ENCODE data around the gene EHBP1.

EHBP1 gene

DNA sequence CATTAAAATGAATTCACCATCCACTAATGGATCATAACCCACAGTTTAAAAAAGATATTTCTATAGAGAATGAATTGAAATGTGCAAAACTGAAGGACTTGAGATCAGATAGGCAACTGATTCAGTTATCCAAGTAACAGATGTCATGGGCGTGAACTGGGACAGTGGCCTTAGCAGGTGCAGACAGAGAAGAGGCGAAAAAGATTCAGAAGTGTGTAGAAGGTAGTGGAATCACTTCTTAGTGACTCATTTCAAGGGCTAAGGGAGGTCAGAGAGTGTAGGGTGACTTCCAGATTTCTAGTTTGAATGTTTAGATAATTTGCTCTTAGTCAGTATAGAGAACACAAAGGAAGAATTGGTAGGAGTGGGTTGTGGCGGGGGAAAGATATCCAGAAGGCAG, 79.7 kb downstream of the EHBP1 start:
- no peak for DNase-seq (ENCODE audit: low spot score)

DNA sequence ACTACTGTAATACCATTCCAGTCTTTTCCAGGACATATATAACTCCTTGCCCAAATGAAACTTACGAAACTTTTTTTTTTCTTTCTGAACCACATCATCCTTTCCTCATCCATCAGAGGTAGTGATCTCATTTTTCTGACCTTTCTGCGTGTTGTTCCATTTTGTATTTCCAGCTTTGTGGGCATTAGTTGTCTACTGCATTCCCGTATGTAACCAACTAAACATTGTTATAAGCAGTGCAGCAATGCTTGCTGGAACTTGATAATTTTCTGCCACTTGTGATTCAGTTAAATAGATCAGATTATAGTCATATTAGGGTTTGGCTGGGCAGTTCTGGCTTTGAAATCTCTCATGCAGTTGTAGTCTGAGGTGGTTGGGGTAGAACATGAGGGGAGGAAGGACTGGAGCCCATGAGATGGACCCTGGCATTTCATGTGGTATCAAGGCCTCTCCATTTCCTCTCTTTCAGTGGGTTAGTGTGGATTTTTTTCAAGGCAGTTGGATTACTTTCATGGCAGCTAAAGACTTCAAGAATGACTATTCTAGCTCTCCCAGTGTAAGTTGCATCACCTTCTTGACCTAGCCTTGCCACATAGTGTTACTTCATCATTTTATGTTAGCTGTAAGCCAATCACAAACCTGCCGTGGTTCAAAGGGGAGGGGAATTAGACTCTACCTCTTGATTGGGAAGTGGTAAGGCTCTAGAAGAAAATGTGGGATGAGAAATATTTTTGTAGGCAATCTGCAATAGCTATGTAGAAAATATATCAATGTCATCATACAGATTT, 80.5 kb downstream of the EHBP1 start:
- DNase-seq (ENCODE audit: low spot score), result no peak

DNA sequence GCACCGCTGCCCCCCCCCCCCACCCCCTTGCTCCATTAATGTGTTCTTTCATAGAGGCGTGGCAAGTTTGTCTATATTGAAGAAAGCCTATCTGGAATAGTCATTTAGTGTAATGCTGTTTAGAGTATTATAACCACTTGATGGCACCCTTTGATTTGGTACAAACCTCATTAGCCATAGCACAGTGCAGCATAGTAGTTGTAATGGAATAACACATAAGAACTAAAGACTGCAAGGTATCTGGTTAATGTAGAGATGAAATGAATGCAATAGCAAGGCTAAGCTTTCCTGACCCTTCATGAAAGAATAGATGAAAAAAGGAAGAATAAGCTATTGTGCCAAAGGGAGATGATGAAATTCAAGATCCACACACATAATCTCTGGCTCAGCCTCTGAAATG, 81.9 kb downstream of the EHBP1 start:
- peak; percentile 43 for DNase-seq (ENCODE audit: low spot score)

DNA sequence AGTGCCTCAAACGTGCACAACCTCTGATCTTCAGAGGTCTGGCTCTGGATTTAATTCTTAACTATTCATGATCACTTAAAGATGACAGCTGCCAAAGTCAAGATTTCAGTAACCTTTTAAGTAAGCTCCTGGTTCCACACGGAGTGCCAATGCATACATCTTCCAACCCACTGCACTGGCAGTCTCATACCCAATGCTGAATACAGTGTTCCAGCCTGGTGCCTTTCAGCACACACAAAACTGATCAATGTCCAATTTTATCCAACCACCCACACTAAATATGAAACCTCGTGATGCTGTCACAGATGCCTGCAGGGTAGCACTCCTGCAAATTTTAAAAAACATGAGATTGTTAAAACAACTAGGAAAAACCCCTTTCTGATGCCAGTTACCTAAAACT, 84.0 kb downstream of the EHBP1 start:
- no peak for DNase-seq (ENCODE audit: low spot score)

DNA sequence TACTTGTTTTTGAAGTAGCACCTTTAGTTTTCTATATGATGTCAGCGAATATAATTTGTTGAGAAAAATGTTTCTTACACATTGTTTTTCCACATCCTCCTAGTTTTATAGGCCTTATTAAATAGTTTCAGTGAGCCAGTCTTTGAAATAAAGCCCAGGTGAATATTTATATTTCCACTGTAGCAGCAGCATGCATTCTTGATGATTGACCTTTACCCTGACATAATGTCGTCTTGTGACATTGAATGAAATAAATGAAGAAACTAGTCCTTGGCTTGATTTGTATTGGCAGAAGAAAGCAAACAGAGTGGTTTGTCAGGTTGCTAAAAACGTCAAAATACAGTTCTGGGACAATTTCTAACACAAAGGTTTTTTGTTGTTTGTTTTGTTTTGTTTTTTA, 84.4 kb downstream of the EHBP1 start:
- no peak for DNase-seq (ENCODE audit: low spot score)

DNA sequence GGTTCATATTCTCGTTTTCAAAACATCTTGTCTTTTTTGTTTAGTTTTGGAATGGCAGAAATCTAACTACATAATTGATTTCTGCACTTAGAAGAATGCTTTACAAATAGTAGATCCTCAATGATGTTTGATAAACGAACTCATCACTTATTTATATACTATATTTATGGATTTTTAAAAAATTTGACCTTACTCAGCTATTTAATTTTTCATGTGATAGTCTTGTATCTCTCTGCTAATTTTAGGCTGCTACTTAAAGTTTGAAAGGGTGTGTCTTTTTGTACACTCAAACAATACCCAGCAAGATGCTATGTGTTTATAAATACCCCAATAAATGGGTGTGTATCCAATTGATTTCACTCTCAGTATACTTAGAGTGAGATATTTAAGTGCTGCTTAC, 86.9 kb downstream of the EHBP1 start:
- no peak for DNase-seq (ENCODE audit: low spot score)

DNA sequence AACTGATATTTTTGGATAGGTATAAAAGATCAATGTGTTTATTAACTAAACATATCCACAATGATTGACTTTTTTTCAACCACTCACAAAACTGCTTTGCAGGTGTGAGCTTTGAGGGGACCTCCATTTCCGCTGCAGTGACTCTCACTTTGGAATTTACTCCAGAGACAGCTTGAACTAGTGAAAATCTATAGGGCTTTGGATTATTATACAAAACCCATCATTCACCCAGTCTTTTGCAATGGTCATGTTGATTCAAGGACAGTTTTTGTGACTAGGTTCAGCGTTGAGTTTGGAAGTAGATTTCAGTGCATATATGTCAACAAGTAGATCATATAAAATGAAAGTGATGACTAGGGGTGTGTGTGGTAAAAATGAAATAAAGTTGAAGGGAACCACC, 87.7 kb downstream of the EHBP1 start:
- no peak for DNase-seq (ENCODE audit: low spot score)

DNA sequence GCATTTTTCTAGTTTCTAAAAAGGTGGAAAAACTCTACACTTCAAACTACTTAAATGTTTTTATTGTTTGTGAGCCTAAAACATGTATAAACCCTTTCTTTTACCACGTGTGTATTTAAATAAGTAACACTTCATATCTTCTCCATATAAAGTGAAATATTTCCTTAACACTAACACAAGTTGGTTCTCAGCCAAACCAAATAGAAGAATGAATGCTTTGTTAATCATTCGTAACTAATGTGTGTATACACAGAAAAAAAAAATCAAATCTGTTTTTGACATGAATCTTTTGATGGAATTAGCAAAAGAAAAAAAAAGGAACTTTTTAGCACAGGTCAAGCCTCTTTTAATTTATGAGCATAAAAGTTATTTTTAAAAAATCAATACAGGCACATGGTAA, 89.3 kb downstream of the EHBP1 start:
- DNase-seq (ENCODE audit: low spot score), result no peak

DNA sequence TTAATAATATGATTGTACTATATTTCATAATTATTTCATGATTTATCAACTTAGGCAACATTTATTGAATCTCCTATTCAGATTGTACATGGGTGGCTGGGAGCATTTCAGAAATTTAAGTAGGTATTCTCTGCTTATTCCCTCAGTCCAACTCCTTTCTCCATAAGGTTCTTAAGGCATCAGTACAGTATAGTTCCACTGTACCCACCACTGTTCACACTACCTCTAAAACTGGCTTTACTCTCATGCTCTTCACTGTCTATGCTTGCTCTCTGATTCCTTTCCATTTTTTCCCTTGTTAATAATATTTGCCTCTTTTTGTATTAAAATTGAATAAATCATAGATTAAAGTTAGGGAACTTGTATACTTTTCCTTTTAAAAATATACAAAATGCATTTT, 89.8 kb downstream of the EHBP1 start:
- DNase-seq (ENCODE audit: low spot score), result no peak

DNA sequence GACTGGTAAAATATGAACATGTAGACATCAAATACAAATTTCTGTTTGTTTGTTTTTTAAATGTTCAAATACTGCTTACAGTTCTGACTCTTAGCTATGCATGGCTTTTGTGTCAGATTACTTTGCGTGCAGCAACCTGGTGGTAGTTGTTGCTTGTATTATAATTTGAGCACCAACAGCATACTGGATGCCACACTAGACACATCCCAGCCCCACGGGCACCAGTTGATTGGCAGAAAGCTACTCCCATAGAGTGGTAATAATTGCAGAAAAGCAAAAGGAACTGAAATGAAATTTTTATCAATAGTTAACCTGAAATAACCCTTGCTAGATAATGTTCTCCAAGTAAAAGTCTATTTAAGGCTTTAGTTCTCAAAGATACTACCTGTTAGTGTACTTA, 91.6 kb downstream of the EHBP1 start:
- DNase-seq (ENCODE audit: low spot score), result no peak

DNA sequence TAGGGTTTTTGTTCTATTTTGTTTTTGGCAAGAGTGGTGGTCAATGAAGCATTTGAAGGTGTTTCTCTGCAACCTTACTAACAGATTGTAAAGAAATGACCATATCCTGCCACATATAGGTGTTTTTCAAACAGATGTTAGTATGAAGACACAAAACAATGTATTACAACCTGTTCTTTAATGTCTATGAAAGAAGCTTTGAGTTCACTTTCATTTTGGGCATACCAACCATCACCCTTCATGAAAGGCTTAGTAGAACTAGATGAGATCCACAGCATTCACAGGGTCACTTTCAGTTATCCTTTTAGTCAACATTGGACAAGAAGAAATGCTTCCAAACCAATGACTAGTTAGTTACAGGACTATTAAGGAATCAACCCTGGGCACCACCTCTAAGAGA, 95.1 kb downstream of the EHBP1 start:
- DNase-seq (ENCODE audit: low spot score), result no peak

DNA sequence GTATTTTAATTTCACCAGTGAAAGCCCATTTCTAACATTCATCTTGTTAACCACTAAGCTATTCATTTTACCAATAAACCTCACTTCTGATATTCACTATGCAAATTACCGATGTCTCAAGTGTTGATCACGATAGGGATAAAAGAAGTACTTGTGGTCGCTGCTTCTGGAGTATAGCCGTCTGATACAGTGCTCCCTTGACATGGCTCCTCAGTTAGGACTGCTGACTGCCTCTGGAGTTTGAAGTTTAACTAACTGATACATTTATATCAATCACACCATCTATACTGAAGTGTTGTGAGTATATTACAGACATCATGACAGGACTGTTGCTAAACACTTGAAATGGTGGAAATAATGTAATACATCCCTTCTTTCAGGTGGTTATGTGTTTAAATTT, 95.6 kb downstream of the EHBP1 start:
- no peak for DNase-seq (ENCODE audit: low spot score)

DNA sequence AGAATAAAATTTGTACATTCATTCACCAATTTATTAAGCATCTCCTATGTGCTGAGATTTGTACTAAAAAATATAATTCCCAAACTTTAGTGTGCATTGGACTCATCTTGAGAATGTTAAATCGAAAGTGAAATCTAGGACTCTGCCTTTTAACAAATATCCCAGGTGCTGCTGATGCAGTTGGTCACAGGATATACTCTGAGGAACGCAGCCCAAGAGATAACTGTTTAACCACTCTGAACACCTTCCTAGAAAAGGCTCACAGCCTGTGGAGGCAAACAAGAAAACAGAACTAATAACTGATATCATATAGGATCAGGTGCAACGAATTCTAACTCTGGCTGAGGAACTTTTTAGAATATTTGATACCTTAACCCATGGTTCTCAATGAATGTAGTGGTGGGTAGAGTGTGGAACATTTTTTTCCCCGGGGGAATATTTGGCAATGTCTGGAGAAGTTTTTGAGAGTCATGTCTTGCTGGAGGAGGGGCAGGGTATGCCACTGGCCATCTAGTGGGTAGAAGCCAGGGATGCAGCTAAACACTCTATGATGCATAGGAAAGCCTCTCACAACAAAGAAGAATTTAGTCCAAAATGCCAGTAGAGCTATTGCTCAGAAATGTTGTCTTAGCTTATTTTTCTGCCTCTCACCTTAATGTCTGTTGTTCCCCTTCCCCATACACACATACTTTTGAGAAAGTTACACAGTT, 96.5 kb downstream of the EHBP1 start:
- no peak for DNase-seq (ENCODE audit: low spot score)

DNA sequence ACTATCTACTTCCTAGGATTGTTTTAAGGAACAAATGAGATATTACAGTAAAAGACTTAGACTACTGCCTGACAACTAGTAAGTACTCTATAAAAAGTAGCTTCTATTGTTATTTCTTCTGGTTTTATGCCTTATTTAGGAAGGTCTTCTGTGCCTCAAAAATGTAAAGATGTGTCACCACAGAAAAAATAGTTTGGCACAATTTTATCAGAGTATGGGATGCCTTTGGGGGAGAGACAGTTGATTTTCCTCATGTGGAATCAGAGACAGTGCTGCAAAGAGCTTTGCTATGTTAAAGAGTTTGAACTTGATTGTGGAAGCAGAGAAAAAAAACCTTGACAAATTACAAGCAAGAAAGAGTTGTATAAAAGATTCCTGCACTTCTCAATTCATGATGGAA, 98.4 kb downstream of the EHBP1 start:
- no peak for DNase-seq (ENCODE audit: low spot score)

DNA sequence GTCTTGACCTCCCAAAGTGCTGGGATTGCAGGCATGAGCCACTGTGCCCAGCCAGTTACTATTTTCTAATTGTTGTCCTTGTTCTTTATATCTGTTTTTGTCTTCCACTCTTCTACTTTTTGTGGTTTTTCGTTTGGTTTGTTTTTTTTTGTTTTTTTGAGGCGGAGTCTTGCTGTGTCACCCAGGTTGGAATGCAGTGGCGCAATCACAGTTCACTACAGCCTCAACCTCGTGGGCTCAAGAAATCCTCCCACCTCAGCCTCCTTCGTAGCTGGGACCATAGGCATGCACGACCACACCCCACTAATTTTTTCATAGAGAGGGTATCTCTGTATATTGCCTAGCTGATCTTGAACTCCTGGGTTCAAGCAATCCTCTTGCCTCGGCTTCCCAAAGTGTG, 100.7 kb downstream of the EHBP1 start:
- DNase-seq (ENCODE audit: low spot score), result no peak

DNA sequence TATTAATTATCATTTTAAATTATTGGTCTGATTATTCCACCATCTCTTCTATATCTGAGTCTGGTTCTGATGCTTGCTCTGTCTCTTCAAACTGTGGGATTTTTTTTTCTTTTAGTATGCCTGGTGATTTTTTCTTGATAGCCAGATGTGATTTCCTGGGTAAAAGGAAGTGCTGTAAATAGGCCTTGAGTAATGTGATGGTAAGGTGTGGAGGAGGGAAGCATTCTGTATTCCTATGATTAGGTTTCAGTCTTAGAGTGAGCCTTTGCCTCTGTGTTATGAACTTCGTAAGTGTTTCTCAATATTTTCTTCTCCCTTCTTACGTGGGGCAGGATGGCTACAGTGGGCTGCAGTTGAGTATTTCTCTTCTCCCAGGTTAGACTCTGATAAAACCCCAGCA, 103.0 kb downstream of the EHBP1 start:
- DNase-seq (ENCODE audit: low spot score), result no peak

DNA sequence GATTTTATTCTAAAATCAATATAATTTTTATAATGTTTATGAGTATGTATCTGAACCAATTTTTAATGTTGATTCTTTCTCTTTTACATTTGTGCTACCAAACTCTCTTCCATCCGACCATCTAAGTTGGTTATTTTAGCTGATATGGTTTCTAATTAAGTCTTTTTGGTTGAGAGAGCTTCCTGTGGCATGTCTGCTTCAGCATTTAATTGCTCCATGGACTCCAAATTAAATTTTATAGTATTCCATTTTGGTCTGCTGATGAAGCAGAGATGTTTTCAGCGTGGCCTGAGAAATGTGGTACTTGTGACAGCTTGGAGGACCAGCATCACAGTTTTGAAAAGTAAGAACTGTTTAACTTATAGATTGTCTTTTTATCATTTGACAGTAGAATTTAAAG, 105.6 kb downstream of the EHBP1 start:
- no peak for DNase-seq (ENCODE audit: low spot score)

DNA sequence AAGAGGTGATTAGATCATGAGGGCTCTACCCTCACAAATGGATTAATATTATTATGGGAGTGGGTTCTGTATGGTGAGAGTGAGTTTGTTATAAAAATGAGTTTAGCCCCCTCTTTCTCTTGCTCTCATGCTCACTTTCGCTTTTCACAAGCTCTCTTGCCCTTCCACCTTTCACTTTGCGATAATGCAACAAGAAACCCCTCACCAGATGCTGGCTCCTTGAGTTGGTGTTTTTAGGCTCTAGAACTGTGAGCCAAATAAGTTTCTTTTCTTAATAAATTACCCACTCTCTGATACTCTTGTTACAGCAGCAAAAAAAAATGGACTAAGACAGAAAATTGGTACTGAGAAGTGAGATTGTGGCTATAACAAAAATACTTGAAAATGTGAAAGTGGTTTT, 106.5 kb downstream of the EHBP1 start:
- DNase-seq (ENCODE audit: low spot score), result no peak

DNA sequence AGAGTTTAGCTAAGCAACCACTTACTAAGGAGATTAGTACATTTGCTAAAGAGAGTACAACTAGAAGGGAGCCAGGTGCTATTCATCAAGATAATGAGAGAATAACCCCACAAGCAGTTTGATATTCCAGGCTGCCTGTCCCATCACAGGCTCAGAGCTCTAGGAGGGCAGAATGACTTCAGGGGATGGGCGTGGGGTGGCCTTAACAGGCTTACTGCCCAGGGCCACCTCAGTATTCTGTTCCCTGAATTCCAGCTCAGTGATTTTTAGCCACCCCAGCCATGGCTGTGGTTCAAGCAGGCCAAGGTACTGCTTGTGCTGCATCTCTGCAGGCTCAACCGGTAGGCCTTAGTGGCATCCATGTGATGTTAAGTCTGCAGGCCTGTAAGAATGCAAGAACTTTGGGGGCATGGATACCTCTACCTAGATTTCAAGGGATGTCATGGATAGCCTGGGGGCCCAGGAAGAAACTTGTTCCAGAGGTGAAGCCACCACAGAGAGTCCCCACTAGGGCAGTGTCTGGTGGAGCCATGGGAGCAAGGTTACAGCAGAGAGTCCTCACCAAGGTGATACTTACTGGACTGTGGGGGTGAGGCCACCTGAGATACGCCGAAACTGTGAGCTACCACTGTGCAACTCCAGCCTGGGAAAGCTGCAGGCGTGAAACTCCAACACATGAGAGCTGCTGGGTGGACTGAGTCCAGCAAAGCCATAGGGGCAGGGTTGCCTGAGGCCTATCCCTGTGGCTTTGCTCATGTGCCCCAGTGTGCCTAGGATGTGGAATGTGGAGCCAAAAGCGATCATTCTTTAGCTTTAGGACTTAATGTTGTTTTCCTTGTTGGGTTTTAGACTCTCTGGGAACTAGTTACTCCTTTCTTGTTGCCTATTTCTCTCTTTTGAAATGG, 107.7 kb downstream of the EHBP1 start:
- DNase-seq (ENCODE audit: low spot score), result no peak

DNA sequence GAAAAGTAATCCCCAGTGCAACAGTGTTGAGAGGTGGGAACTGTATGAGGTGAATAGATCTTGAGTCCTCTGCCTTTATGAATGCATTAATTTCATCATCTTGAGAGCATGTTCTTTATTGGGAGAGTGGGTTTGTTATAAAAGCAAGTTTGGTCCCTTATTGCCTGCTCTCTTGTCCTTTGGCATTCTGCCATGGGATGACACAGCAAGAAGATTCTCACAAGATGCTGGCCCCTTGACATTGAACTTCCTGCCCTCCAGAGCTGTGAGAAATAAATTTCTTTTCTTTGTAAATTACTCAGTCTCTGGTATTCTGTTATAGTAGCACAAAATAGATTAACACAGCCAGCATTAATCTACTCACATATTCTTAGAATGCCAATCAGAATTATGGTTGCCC, 108.6 kb downstream of the EHBP1 start:
- DNase-seq (ENCODE audit: low spot score), result no peak

DNA sequence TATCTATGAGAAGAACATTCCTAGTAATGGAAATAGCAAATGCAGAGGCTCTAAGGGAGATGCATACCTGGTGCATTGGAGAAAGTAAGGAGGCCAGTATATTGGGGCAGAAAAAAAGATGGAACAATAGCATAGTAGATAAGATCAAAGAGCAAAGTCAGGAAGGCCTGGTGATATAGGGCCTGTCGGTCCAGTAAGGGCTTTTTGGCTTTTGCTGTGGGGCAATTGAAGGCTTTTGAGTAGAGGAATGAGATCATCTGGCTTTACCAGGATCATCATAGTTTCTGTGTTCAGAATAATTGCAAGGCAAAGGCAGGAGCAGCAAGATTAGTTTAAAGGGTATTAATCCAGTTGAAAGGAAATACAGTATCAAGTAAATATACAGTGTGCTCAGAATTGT, 111.8 kb downstream of the EHBP1 start:
- no peak for DNase-seq (ENCODE audit: low spot score)

DNA sequence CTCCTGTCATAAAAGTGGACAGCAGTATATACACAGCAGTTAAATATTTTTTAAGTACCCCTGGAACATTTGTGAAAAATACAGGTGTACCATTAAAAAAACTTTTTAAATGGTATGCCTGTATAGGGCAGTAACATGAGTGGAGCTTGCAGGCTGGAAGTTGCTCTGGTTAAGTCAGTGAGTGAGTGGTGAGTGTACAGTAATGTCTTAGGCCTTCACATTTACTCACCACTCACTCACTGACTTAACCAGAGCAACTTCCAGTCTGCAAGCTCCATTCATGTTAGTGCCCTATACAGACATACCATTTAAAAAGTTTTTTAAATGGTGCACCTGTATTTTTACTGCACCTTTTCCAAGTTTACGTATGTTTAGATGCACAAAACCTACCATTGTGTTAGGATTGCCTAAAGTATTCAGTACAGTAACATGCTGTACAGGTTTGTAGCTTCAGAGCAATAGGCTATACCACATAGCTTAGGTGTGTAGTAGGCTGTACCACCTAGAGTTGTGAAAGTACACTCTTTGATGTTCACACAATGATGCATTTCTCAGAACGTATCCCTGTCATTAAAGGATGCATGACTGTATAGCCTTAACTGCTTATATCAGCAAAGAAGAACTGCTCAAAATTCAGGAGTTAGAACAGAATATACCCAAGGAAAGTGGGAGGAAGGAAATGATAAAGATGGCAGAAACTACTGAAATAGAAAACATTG, 112.6 kb downstream of the EHBP1 start:
- DNase-seq (ENCODE audit: low spot score), result no peak
